Measurements from ENCODE around the gene ITPK1.
A peak's percentile ranks its signal among the peaks of the same experiment; 100 is the strongest.

The ITPK1 gene

DNA sequence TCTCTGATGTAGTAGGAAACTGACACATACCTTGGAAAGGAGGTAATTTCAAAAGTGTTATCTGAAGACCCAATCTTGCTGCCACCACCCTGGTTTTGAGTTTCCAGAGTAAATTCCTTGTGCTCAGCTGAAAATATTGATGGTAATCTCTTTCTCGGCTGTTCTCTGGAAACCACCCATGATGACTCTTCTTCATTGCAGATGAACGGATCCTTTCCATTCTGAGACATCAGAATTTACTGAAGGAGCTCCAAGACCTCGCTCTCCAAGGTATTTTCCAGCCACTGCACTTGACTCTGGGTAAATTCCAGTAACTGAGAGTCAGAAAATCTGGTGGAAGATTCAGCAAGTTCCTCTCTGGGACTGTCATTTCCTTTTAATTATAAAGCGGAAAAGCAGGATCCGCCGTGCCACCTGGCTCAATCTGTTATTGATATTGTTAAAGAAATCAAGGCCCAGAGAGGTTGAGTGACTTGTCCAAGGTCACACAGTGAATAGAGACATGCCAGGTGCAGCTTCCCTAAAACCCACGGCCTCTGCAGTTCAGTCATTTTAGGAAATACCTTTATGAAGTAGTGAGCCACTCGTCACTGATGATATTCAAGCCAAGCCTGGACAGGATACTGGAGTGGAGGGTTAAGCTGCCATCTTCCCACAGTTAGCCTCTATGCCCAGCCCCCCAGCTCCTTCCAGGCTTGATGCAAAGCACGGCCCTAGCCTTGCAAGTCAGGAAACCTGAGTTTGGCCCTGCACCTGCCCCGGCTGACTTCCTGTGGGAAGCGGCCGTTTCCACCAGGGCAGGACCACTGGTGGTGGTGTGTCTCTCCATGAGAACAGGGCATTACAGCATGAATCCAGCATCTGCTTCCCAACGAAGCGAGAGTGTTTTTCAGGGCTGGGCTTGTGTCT lies 188.1 kb downstream of the ITPK1 start:
- DNase-seq (ENCODE audit: low read depth, low spot score): no peak
- no peak overlapping the region for H3K4me3 ChIP-seq (ENCODE audit: low read length)

GRCh38 chr14:92926931-92927330 lies 188.8 kb downstream of the ITPK1 start:
- H3K4me3 ChIP-seq (ENCODE audit: low read length): no peak overlapping the region
- no peak for DNase-seq (ENCODE audit: low read depth, low spot score)

DNA sequence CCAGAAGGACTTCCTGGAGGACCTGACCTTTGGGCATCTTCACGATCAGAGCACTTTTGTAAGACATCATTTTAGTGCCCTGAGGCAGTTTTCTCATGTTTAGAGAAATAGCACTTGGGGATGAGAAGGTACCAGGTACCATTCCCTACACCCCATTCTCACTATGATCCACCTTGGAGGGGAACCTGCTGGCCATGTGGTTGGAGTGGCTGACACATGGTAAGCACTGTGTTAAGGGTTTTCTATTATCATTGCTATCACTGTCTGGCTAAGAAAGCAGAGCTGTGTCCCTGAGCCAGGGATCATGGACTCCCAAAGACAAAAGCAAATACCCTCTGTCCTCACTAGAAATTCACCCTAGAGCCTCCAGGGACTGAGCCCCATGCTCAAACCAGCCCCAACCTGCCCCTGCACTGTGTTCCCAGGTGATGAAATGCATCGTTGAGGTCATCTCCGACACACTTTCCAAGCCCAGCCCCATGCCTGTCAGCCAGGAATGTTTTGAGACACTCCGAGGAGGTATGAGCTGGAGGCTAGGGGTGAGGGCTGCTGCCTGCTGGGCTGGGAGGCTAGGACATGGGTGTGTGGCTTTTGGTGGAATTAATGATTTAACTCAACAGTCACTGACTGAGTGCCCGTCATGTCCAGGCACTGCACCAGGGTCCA lies 189.4 kb downstream of the ITPK1 start:
- H3K4me3 ChIP-seq (ENCODE audit: low read length): no peak overlapping the region
- no peak for DNase-seq (ENCODE audit: low read depth, low spot score)

DNA sequence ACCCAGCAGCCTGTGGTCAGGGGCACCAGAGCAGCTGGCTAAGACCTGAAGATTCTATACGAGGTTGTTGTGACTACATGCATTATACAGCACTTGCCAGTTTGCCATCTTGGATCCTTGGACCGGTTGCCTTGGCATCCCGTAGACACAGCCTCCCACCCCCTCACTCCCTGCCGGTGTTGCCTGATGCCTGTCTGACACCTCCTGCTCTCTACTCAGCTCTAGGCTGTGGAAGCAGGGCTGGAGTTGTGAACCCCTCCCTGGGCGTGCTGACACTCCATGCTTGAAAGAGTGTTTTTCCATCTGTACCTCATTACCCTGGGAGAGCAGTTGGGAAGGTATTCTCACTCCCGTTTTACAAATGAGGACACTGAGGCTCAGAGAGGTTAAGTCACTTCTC lies 190.3 kb downstream of the ITPK1 start:
- H3K4me3 ChIP-seq (ENCODE audit: low read length): no peak overlapping the region
- DNase-seq (ENCODE audit: low read depth, low spot score): no peak

DNA sequence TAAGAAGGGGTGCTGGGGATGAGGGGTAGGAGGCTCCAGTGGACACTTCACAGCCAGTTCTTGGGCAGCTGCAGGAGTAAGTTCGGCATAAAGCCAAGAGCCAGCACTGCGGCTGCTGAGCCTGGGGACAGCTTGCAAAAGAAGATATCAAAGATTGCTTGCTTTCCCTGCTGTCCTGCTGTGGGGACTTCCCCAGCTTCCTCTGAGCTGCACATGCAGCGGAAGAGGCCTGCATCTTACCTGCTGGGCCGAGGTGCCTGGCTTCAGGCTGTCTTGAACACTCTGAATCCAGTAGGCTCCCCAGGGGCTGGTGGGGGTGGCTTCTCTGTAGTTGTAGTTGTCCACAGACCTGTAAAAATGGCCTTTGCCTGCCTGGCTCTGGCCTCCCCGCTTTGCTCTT lies 191.5 kb downstream of the ITPK1 start:
- DNase-seq (ENCODE audit: low read depth, low spot score): no peak

GRCh38 chr14:92923744-92924103 lies 192.0 kb downstream of the ITPK1 start:
- H3K4me3 ChIP-seq (ENCODE audit: low read length): no peak overlapping the region
- no peak for DNase-seq (ENCODE audit: low read depth, low spot score)

More for the DNA sequence above, 191.5 kb downstream of the ITPK1 start:
- H3K4me3 ChIP-seq (ENCODE audit: low read length): no peak overlapping the region

DNA sequence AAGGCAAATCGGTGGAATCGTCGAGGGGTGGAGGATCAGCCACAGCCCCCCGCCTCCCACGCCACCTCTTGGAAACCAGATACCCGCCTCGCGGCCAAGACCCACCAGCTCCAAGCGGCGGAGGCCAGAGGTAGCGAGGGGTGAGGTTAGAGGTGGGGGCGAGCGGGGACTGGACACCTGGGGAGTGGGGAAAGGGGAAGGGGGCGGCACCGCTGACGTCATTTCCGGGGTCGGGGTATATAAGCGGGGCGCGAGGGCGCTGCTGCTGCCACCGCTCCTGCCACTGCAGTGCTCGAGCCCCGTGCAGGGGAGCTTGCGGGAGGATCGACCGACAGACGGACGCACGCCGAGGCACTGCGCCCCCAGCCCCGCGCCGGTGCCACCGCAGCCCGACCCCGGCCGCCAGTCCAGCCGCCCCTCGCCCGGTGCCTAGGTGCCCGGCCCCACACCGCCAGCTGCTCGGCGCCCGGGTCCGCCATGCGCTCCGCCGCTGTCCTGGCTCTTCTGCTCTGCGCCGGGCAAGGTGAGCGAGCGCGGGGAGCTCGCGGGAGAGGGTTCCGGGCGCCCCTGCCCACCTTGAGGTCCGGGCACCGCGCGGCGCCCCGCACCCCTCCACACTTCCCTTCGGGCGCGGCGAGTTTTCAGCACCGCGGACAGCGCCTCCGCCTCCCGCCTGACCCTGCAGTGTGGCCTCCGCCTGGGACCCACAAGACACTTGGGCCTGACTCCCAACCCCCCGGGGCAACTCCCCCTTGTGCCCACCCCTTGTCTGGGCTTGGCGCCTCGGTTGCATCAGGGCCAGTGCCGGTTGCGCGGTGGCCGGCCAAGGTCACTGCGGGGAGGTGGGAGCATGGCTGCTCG lies 192.6 kb downstream of the ITPK1 start, which contains the start of gene CHGA:
TSS of gene CHGA (plus strand) at position 268 of the 861 bp plus-strand sequence. CDS start at position 478, 210 bp downstream.
- no peak within 1 kb of the TSS for H3K4me3 ChIP-seq (ENCODE audit: low read length)

GRCh38 chr14:92922155-92922735 lies 193.5 kb downstream of the ITPK1 start:
- H3K4me3 ChIP-seq (ENCODE audit: low read length): no peak overlapping the region
- no peak for DNase-seq (ENCODE audit: low read depth, low spot score)

More for the DNA sequence above, 192.6 kb downstream of the ITPK1 start, which contains the start of gene CHGA:
- no peak for DNase-seq (ENCODE audit: low read depth, low spot score)

GRCh38 chr14:92920001-92920400 lies 195.7 kb downstream of the ITPK1 start:
- H3K4me3 ChIP-seq (ENCODE audit: low read length): no peak overlapping the region
- no peak for DNase-seq (ENCODE audit: low read depth, low spot score)

GRCh38 chr14:92917956-92918355 lies 197.8 kb downstream of the ITPK1 start:
- DNase-seq (ENCODE audit: low read depth, low spot score): no peak
- no peak overlapping the region for H3K4me3 ChIP-seq (ENCODE audit: low read length)

GRCh38 chr14:92917041-92917940 lies 198.4 kb downstream of the ITPK1 start:
- no peak for DNase-seq (ENCODE audit: low read depth, low spot score)

DNA sequence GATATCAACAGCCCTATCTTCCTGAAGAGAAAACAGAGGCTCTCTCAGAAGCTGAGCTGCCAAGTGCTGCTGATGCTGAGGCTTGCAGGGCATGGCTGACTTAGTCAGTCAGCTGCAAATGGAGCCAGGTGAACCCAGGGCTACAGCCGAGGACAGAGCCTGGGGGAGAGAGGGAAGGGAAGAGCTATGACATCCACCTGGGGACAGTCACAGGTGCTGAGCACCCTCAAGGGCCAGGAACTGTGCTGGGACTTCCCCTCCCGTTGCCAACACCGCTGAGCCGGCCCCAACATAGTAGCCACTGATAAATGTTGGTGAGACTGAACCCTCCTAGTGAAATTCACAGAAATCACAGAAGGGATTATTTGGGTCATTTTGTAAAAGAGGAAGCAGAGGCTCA lies 199.5 kb downstream of the ITPK1 start:
- H3K4me3 ChIP-seq (ENCODE audit: low read length): no peak overlapping the region
- no peak for DNase-seq (ENCODE audit: low read depth, low spot score)

More at GRCh38 chr14:92917041-92917940, 198.4 kb downstream of the ITPK1 start:
- H3K4me3 ChIP-seq (ENCODE audit: low read length): no peak overlapping the region

- no peak overlapping the region for H3K4me3 ChIP-seq (ENCODE audit: low read length)
- DNase-seq (ENCODE audit: low read depth, low spot score): peak; percentile 31
These were observed 201.6 kb downstream of the ITPK1 start for GRCh38 chr14:92914087-92914656.

DNA sequence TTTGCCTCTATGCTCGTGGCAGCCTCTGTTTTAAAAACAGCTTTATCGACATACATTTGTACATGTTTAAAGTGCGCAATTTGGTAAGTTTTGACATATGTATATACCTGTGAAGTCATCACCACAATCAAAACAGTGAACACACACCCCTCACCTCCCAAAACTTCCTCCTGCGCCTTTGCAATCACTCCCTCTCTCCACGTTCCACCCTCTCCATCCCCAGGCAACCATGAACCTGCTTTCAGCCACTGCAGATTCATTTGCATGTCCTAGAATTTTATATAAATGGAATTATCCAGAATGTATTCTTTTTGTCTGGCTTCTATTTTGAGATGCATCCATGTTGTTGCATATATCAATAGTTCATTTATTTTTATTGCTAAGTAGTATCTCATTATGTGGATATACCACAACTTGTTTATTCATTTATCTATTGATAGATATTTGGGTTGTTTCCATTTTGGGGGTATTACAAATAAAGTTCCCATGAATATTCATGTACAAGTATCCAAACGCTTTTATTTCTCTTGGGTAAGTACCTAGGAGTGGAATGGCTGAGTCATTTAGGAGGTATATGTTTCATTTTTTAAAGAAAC lies 208.3 kb downstream of the ITPK1 start:
- no peak overlapping the region for H3K4me3 ChIP-seq (ENCODE audit: low read length)
- no peak for DNase-seq (ENCODE audit: low read depth, low spot score)

- H3K4me3 ChIP-seq (ENCODE audit: low read length): no peak overlapping the region
- DNase-seq (ENCODE audit: low read depth, low spot score): no peak
These were observed 208.9 kb downstream of the ITPK1 start for GRCh38 chr14:92906823-92907222.

- no peak for DNase-seq (ENCODE audit: low read depth, low spot score)
- no peak overlapping the region for H3K4me3 ChIP-seq (ENCODE audit: low read length)
These were observed 209.3 kb downstream of the ITPK1 start for GRCh38 chr14:92906420-92906819.

GRCh38 chr14:92905667-92906066 lies 210.1 kb downstream of the ITPK1 start:
- no peak overlapping the region for H3K4me3 ChIP-seq (ENCODE audit: low read length)
- DNase-seq (ENCODE audit: low read depth, low spot score): no peak
